Large intestine (tissue), 3 donors: Measurements from ENCODE around the gene NCOR2. TPM values are rescaled to one million over a fixed set of nuclear protein-coding genes. Genes with fewer than 3 reads are reported as not detected.

Experiments used
- DNase-seq, 2 donors: peaks; one replicate each; pipeline versions ENCODE4 v3.0.0 to v3.0.0-alpha.2; 2013
- H3K27ac ChIP-seq: one replicate; pipeline ENCODE4 v1.5.1; 2013; ENCODE audit warnings: low read length
- H3K27me3 ChIP-seq: 2 replicates; pipeline ENCODE4 v1.6.1; 2013; ENCODE audit warnings: low read length; ENCODE audit not compliant: control insufficient read depth, insufficient read depth
- H3K36me3 ChIP-seq: 2 replicates; pipeline ENCODE4 v1.6.1; 2013; ENCODE audit warnings: low read length; ENCODE audit not compliant: control insufficient read depth, insufficient read depth
- H3K4me1 ChIP-seq: one replicate; pipeline ENCODE4 v1.6.1; 2013; ENCODE audit warnings: low read length; ENCODE audit not compliant: control insufficient read depth, insufficient read depth
- H3K4me3 ChIP-seq: one replicate; pipeline ENCODE4 v1.5.1; 2013; ENCODE audit warnings: low read length
- H3K9me3 ChIP-seq: one replicate; pipeline ENCODE4 v1.6.1; 2013; ENCODE audit warnings: mild to moderate bottlenecking, low read depth, low read length, moderate library complexity; ENCODE audit not compliant: control insufficient read depth
- WGBS: methylation state at CpG from one replicate; pipeline ENCODE4 v1.1.5; 2013; ENCODE audit warnings: low lambda C conversion rate; ENCODE audit not compliant: insufficient coverage; 5-methylcytosine and 5-hydroxymethylcytosine counted together
- polyA plus RNA-seq: library from polyadenylated mRNA; unstranded; fragments of 120-200 nt; gene quantifications from one replicate; pipeline ENCODE4 v1.2.1, GENCODE V29; 2013

The NCOR2 gene
- polyA plus RNA-seq, 1 donor: 86.3 TPM

- Histone ChIP-seq H3K9me3 (peaks cover 7% of the 10 kb centered on the region), H3K4me1 (peaks cover 44% of the 10 kb centered on the region), H3K36me3 (peaks cover 2% of the 10 kb centered on the region), H3K27ac (no peak overlapping the region), H3K4me3 (no peak overlapping the region), H3K27me3 (no peaks in the 10 kb centered on the region)
- DNase-seq: peak; percentile 71 to 87
- WGBS: no CpG with 5 or more reads among the region's 20 CpGs
Measured at GRCh38 chr12:124543052-124543589, 24.3 kb downstream of the NCOR2 start.

- Histone ChIP-seq H3K36me3 (no peaks in the 10 kb centered on the region), H3K27me3 (no peaks in the 10 kb centered on the region), H3K4me1 (peaks cover 52% of the 10 kb centered on the region), H3K9me3 (peaks cover 7% of the 10 kb centered on the region), H3K4me3 (no peak overlapping the region), H3K27ac (no peak overlapping the region)
- no CpG with 5 or more reads among the region's 28 CpGs for WGBS
- no peak for DNase-seq
Measured at GRCh38 chr12:124542021-124542949, 25.1 kb downstream of the NCOR2 start.

- no CpG with 5 or more reads among the region's 1 CpG for WGBS
- Histone ChIP-seq H3K36me3 (no peaks in the 10 kb centered on the region), H3K4me3 (no peak overlapping the region), H3K27me3 (no peaks in the 10 kb centered on the region), H3K4me1 (peaks cover 52% of the 10 kb centered on the region), H3K27ac (no peak overlapping the region), H3K9me3 (peaks cover 7% of the 10 kb centered on the region)
- no peak for DNase-seq
Measured at GRCh38 chr12:124541322-124541721, 26.1 kb downstream of the NCOR2 start.

GRCh38 chr12:124539084-124540041, 28.0 kb downstream of the NCOR2 start:
- Histone ChIP-seq H3K4me3 (no peak overlapping the region), H3K4me1 (peaks cover 50% of the 10 kb centered on the region), H3K36me3 (peaks cover 3% of the 10 kb centered on the region), H3K27me3 (no peaks in the 10 kb centered on the region), H3K9me3 (peaks cover 7% of the 10 kb centered on the region), H3K27ac (peak overlapping the region; percentile 66)
- no peak for DNase-seq
- no CpG with 5 or more reads among the region's 37 CpGs for WGBS

GRCh38 chr12:124538194-124539082, 29.0 kb downstream of the NCOR2 start:
- H3K4me1 ChIP-seq: peaks cover 41% of the 10 kb centered on the region
- H3K9me3 ChIP-seq: peaks cover 7% of the 10 kb centered on the region
- no CpG with 5 or more reads among the region's 22 CpGs for WGBS
- peak overlapping the region; percentile 66 for H3K27ac ChIP-seq
- peak; percentile 77 to 87 for DNase-seq
- no peak overlapping the region for H3K4me3 ChIP-seq
- no peaks in the 10 kb centered on the region for H3K27me3 ChIP-seq
- peaks cover 8% of the 10 kb centered on the region for H3K36me3 ChIP-seq

- no peaks in the 10 kb centered on the region for H3K27me3 ChIP-seq
- H3K9me3 ChIP-seq: peaks cover 7% of the 10 kb centered on the region
- no peak overlapping the region for H3K4me3 ChIP-seq
- peaks cover 40% of the 10 kb centered on the region for H3K4me1 ChIP-seq
- H3K27ac ChIP-seq: peak overlapping the region; percentile 66
- WGBS: 80% methylated on average over 1 of the region's 12 CpGs
- DNase-seq: no peak
- H3K36me3 ChIP-seq: peaks cover 9% of the 10 kb centered on the region
Measured at GRCh38 chr12:124537525-124538193, 29.8 kb downstream of the NCOR2 start.

- Histone ChIP-seq H3K27ac (no peak overlapping the region), H3K9me3 (peaks cover 7% of the 10 kb centered on the region), H3K4me1 (peaks cover 40% of the 10 kb centered on the region), H3K4me3 (no peak overlapping the region), H3K36me3 (peaks cover 14% of the 10 kb centered on the region), H3K27me3 (no peaks in the 10 kb centered on the region)
- no CpG with 5 or more reads among the region's 9 CpGs for WGBS
- no peak for DNase-seq
Measured at GRCh38 chr12:124536641-124537040, 30.8 kb downstream of the NCOR2 start.

GRCh38 chr12:124534776-124535740, 32.4 kb downstream of the NCOR2 start:
- no peak for DNase-seq
- Histone ChIP-seq H3K9me3 (peaks cover 7% of the 10 kb centered on the region), H3K4me3 (no peak overlapping the region), H3K27ac (no peak overlapping the region), H3K4me1 (peaks cover 40% of the 10 kb centered on the region), H3K27me3 (no peaks in the 10 kb centered on the region), H3K36me3 (peaks cover 14% of the 10 kb centered on the region)
- WGBS: no CpG with 5 or more reads among the region's 24 CpGs
